Calu3 (cell line): ENCODE data around the gene CTSZ. TPM values are rescaled to one million over a fixed set of nuclear protein-coding genes. Genes with fewer than 3 reads are reported as not detected.

Source experiments
- BruUV-seq: library from RNA; stranded (reverse); fragments of 400-500 nt; replicated peaks from 2 replicates; lab custom pipeline; 2021; lab: Mats Ljungman, UMichigan
- CTCF ChIA-PET: fragments of 300-600 bp; sonication (Branson Sonifier 250); formaldehyde crosslinking; loops from one replicate; lab custom pipeline; 2022; ENCODE audit warnings: antibody characterized with exemption; lab: Charles Lee
- DNase-seq: peaks from one replicate; pipeline ENCODE4 v3.0.0; 2022
- H3K27ac Mint-ChIP-seq: one replicate; pipeline ENCODE4 v1.8.0; 2022; ENCODE audit warnings: mixed read lengths; ENCODE audit not compliant: unreplicated experiment
- H3K27me3 Mint-ChIP-seq: one replicate; pipeline ENCODE4 v1.8.0; 2022; ENCODE audit warnings: mixed read lengths; ENCODE audit not compliant: unreplicated experiment
- H3K36me3 Mint-ChIP-seq: one replicate; pipeline ENCODE4 v1.8.0; 2022; ENCODE audit warnings: mild to moderate bottlenecking, moderate library complexity, mixed read lengths; ENCODE audit not compliant: insufficient read depth, unreplicated experiment
- H3K4me1 Mint-ChIP-seq: one replicate; pipeline ENCODE4 v1.8.0; 2022; ENCODE audit warnings: mild to moderate bottlenecking, low read depth, mixed read lengths; ENCODE audit not compliant: unreplicated experiment
- H3K4me3 Mint-ChIP-seq: one replicate; pipeline ENCODE4 v1.8.0; 2022; ENCODE audit warnings: mild to moderate bottlenecking, low read depth, moderate library complexity, mixed read lengths; ENCODE audit not compliant: unreplicated experiment
- H3K9me3 Mint-ChIP-seq: one replicate; pipeline ENCODE4 v1.8.0; 2022; ENCODE audit warnings: low read depth, mixed read lengths; ENCODE audit not compliant: unreplicated experiment
- intact Hi-C: fragments of 100-400 bp; cut with micrococcal nuclease; formaldehyde crosslinking; loops from one replicate; pipeline ENCODE4 v1.10.0; 2022; ENCODE audit not compliant: unreplicated experiment
- total RNA-seq: library from RNA; stranded (reverse); gene quantifications from 2 replicates; pipeline ENCODE4 v1.2.3, GENCODE V29; 2022
- TF ChIP-seq, protein P1 (sequence below): fragments of 200-600 bp; IDR thresholded peaks from one replicate; pipeline ENCODE4 v1.8.0; 2022; ENCODE audit warnings: antibody characterized with exemption; ENCODE audit not compliant: unreplicated experiment

The CTSZ gene
- total RNA-seq, 1 experiment from 2014 or later = 183 TPM

DNA sequence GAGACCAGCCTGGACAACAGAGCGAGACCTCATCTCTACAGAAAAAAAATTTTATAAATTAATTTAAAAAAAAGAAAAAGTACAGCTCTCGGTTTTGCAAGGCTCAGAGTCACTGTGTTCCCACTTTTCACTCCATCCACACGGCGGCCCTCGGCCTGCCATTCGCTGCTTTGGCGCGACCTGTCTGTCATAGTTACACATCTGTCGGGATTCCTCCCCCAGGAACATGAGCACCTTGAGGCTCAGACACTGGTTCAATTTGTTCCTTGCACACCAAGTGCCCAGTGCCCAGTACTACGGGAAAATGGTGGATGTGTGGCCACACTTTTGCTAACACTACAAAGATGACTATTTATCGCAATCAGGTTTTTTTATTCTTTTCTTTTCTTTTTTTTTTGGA lies 8.4 kb downstream of the CTSZ start:
- TF ChIP-seq, protein P1, sequence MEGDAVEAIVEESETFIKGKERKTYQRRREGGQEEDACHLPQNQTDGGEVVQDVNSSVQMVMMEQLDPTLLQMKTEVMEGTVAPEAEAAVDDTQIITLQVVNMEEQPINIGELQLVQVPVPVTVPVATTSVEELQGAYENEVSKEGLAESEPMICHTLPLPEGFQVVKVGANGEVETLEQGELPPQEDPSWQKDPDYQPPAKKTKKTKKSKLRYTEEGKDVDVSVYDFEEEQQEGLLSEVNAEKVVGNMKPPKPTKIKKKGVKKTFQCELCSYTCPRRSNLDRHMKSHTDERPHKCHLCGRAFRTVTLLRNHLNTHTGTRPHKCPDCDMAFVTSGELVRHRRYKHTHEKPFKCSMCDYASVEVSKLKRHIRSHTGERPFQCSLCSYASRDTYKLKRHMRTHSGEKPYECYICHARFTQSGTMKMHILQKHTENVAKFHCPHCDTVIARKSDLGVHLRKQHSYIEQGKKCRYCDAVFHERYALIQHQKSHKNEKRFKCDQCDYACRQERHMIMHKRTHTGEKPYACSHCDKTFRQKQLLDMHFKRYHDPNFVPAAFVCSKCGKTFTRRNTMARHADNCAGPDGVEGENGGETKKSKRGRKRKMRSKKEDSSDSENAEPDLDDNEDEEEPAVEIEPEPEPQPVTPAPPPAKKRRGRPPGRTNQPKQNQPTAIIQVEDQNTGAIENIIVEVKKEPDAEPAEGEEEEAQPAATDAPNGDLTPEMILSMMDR = no peak
- CTCF ChIA-PET = interaction anchor here (0.6 kb wide), 1 partner anchor 216 kb away, joined by 3 read pairs; no protein-coding TSS in a partner anchor
- Mint-ChIP-seq H3K36me3 (peaks cover 77% of the 10 kb centered on the region), H3K4me3 (no peak overlapping the region), H3K9me3 (no peaks in the 10 kb centered on the region), H3K27me3 (no peaks in the 10 kb centered on the region), H3K4me1 (peaks cover 17% of the 10 kb centered on the region), H3K27ac (no peak overlapping the region)
- no TSS peak for BruUV-seq
- intact Hi-C loops = no loop called here
- DNase-seq = no peak

DNA sequence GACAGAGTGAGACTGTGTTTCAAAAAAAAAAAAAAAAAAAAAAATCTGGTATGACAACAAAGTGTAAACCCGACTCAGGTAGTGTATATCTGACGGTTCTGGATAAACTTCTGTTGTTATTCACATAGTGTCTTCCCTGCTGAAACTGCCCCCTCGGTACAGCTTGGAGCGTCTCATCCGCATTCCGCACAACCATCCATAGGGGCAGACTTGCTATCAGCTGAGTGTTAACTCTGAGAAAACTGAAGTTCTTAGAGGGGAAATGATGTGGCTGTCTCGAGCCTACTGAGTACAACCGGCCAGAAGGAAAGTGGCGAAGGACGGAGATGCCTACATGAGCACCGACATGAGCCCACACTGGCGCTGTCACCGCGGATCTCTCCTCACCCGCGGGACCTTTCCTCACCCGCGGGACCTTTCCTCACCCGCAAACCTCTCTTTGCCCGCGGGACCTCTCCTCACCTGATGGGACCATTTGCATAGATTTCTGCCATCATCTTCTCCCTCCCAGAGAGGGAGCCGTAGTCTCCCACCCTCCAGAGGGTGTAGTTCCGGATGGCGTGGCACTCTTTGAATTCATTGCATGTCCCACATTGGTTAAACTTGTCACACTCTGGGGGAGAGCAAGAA lies 9.8 kb downstream of the CTSZ start:
- Mint-ChIP-seq H3K4me3 (no peak overlapping the region), H3K4me1 (peaks cover 17% of the 10 kb centered on the region), H3K27me3 (no peaks in the 10 kb centered on the region), H3K36me3 (peaks cover 77% of the 10 kb centered on the region), H3K9me3 (no peaks in the 10 kb centered on the region), H3K27ac (no peak overlapping the region)
- no peak for DNase-seq
- no TSS peak for BruUV-seq
- intact Hi-C loops = no loop called here
- TF ChIP-seq, protein P1 = no peak
- CTCF ChIA-PET = interaction anchor here (0.7 kb wide), 2 partner anchors 12 to 31 kb away, joined by 5 to 7 read pairs; no protein-coding TSS in a partner anchor

DNA sequence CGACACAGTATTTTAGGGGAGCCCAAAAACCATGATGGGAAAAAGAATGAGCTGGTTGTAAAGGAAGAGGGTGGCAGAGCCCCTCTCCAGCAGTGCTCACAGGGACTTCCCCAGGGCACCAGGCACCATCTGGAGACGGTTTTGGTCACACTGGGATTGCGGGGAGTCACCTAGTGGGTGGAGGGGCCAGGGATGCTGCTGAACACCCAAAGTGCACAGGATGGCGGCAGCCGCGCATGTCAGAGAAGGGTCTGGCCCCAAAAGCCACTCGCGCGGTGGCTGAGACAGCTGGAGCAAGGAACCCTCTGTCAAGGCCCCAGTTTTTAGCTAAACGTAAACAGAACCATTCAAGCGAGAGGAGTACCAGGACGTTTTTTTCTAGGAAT lies 10.8 kb downstream of the CTSZ start:
- BruUV-seq = no TSS peak
- Mint-ChIP-seq H3K4me3 (peak overlapping the region; percentile 0), H3K9me3 (no peaks in the 10 kb centered on the region), H3K27ac (peak overlapping the region; percentile 56), H3K36me3 (peaks cover 81% of the 10 kb centered on the region), H3K4me1 (peaks cover 17% of the 10 kb centered on the region), H3K27me3 (no peaks in the 10 kb centered on the region)
- CTCF ChIA-PET = interaction anchor here (0.6 to 0.8 kb wide), 2 partner anchors 9 to 14 kb away, joined by 3 to 11 read pairs; no protein-coding TSS in a partner anchor
- no peak for DNase-seq
- intact Hi-C loops = no loop called here
- TF ChIP-seq, protein P1 = no peak

DNA sequence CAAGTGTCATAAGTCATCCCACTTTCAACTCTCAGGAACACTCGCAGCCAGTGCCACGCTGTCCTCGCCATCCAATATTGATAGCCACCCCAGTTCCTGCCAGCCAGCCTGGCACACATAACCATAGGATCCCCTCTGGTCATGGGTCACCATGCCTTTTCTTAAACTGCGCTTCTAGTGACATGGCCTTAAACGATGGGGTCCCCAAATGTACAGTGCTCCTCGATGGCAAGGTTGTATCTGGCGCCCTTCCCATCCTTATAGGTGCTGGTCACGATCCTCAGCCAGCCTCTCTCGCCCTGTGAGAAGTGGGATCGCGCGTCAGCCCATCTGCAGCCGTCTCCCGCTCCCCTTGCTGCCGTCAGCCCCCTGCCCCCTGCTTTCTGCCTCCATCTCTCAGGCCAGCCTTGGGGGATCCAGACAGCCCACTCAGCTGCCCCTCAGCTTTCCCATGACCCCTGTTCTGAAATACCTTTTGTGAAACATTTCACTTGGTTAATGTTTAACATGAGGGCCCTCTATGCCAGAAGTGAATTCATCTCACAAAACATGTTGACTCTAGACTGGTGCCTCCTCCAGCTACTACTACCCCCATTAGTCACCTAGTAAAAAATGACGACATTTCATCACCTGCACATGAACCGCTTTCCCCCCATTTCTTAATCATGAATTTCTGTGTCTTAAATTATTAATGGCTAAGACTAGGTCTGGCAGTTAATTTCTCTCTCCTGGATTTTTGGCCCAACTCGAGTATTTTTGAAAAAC lies 11.4 kb downstream of the CTSZ start:
- TF ChIP-seq, protein P1 = no peak
- H3K27ac Mint-ChIP-seq = peak overlapping the region; percentile 56
- CTCF ChIA-PET = interaction anchor here (0.6 to 0.8 kb wide), 2 partner anchors 9 to 14 kb away, joined by 3 to 11 read pairs; no protein-coding TSS in a partner anchor
- BruUV-seq = no TSS peak
- H3K9me3 Mint-ChIP-seq = no peaks in the 10 kb centered on the region
- no peaks in the 10 kb centered on the region for H3K27me3 Mint-ChIP-seq
- intact Hi-C loops = no loop called here
- H3K36me3 Mint-ChIP-seq = peaks cover 84% of the 10 kb centered on the region
- H3K4me3 Mint-ChIP-seq = peak overlapping the region; percentile 0
- peak; percentile 24 for DNase-seq
- H3K4me1 Mint-ChIP-seq = peaks cover 17% of the 10 kb centered on the region
